ENCODE measurements around the gene PSKH1.

DNA sequence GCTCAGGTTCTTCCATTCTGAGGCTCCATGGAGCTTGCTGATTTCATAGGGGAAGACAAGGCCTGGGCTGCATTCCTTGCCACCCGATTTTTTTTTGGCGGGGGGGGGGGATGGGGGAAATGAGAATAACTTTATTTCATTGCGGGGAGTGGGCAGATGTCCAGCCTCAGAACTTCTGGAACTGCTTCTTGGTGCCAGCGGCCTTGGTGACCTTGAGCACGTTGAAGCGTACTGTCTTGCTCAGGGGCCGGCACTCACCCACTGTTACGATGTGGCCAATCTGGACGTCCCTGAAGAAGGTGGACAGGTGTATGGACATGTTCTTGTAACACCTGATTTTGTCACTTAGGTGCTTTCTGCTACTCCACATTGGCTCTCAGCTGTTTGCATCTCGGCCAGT, 37.3 kb upstream of the PSKH1 start:
- TF ChIP-seq POLR2A (IDR thresholded peaks at IDR 0.05): no peak
- no peak for TF ChIP-seq CTCF (IDR thresholded peaks at IDR 0.05)

All from testis (tissue), 2 donors.